HEK293 (cell line): ENCODE data around the gene CDK6.

ENCODE experiments used
- CTCF ChIA-PET: fragments of 350-600 bp; formaldehyde crosslinking; extraction: SDS; loops from one replicate; lab custom pipeline; 2021; ENCODE audit warnings: antibody characterized with exemption; lab: Yijun Ruan, JAX
- POLR2A ChIA-PET: fragments of 300-600 bp; formaldehyde crosslinking; extraction: SDS; loops from one replicate; lab custom pipeline; 2020; ENCODE audit warnings: antibody characterized with exemption, inconsistent platforms; lab: Yijun Ruan, JAX
- H3K27ac ChIP-seq: fragments of 200-500 bp; sonication (Bioruptor generic); 2 replicates; pipeline ENCODE4 v1.5.1; 2014; ENCODE audit warnings: low read depth, low read length, control low read depth, inconsistent platforms; ENCODE audit errors: extremely low read depth
- H3K36me3 ChIP-seq, 2 experiments: fragments of 200-500 bp in 1 of 2; sonication (Bioruptor generic) in 1 of 2; 1 replicate in 1 of 2; 2 replicates in 1 of 2; pipeline ENCODE4 v1.5.1; 2014 to 2017; ENCODE audit warnings: inconsistent platforms in 2 of 2, low read length in 2 of 2; ENCODE audit not compliant: control insufficient read depth in 2 of 2, insufficient read depth in 1 of 2
- H3K4me1 ChIP-seq: fragments of 200-500 bp; sonication (Bioruptor generic); 2 replicates; pipeline ENCODE4 v1.5.1; 2014; ENCODE audit warnings: mild to moderate bottlenecking, low read length, inconsistent platforms; ENCODE audit not compliant: control insufficient read depth, insufficient read depth
- H3K4me3 ChIP-seq: 2 replicates; pipeline ENCODE4 v1.5.1; 2011; ENCODE audit warnings: low read depth, mild to moderate bottlenecking, control low read depth, low read length, moderate library complexity
- H3K9me3 ChIP-seq: fragments of 200-500 bp; sonication (Bioruptor generic); 2 replicates; pipeline ENCODE4 v1.5.1; 2014; ENCODE audit warnings: low read depth, low read length, inconsistent platforms; ENCODE audit not compliant: control insufficient read depth, insufficient read depth
- HOXA7 ChIP-seq: sonication (generic); formaldehyde crosslinking; IDR thresholded peaks from 2 replicates; pipeline ENCODE4 v1.8.1; 2022; ENCODE audit warnings: missing genetic modification reagents, borderline replicate concordance
- PRDM1 ChIP-seq: fragments of 450-650 bp; formaldehyde crosslinking; IDR thresholded peaks from 2 replicates; pipeline ENCODE4; 2016; ENCODE audit warnings: missing biosample characterization, missing genetic modification characterization
- PRDM6 ChIP-seq: fragments of 450-650 bp; formaldehyde crosslinking; IDR thresholded peaks from 2 replicates; pipeline ENCODE4 v1.5.1; 2017; ENCODE audit warnings: missing biosample characterization, missing genetic modification characterization
- SP7 ChIP-seq: fragments of 450-650 bp; formaldehyde crosslinking; IDR thresholded peaks from 2 replicates; pipeline ENCODE4 v1.5.1; 2016; ENCODE audit warnings: missing biosample characterization, missing genetic modification characterization
- TRIM28 ChIP-seq: IDR thresholded peaks from 2 replicates; pipeline ENCODE4 v1.6.1; 2011; ENCODE audit warnings: low read length, control low read depth, borderline replicate concordance
- ZBTB17 ChIP-seq: fragments of 450-650 bp; formaldehyde crosslinking; IDR thresholded peaks from 2 replicates; pipeline ENCODE4 v1.5.1; 2016; ENCODE audit warnings: missing biosample characterization, missing genetic modification characterization
- ZBTB8A ChIP-seq: fragments of 450-650 bp; formaldehyde crosslinking; IDR thresholded peaks from 2 replicates; pipeline ENCODE4 v1.5.1; 2016; ENCODE audit warnings: missing biosample characterization, missing genetic modification characterization
- ZNF211 ChIP-seq: fragments of 450-650 bp; formaldehyde crosslinking; IDR thresholded peaks from 2 replicates; pipeline ENCODE4 v1.5.1; 2016; ENCODE audit warnings: low read depth, missing biosample characterization, missing genetic modification characterization
- ZNF394 ChIP-seq: fragments of 450-650 bp; formaldehyde crosslinking; IDR thresholded peaks from 2 replicates; pipeline ENCODE4 v1.5.1; 2016; ENCODE audit warnings: missing biosample characterization, missing genetic modification characterization, mild to moderate bottlenecking, moderate library complexity, borderline replicate concordance
- ZNF510 ChIP-seq: fragments of 450-650 bp; formaldehyde crosslinking; IDR thresholded peaks from 2 replicates; pipeline ENCODE4 v1.5.1; 2018; ENCODE audit warnings: mild to moderate bottlenecking, missing genetic modification characterization, missing biosample characterization; ENCODE audit not compliant: insufficient replicate concordance
- ZNF518A ChIP-seq: fragments of 450-650 bp; formaldehyde crosslinking; conservative IDR thresholded peaks from 2 replicates; pipeline ENCODE4 v1.5.1; 2016; ENCODE audit warnings: low read depth, missing biosample characterization, missing genetic modification characterization
- ZNF600 ChIP-seq: fragments of 450-650 bp; formaldehyde crosslinking; IDR thresholded peaks from 2 replicates; pipeline ENCODE4 v1.5.1; 2016; ENCODE audit warnings: missing biosample characterization, missing genetic modification characterization
- ZNF621 ChIP-seq: fragments of 450-650 bp; formaldehyde crosslinking; IDR thresholded peaks from 2 replicates; pipeline ENCODE4 v1.5.1; 2017; ENCODE audit warnings: missing biosample characterization, missing genetic modification characterization
- ZNF629 ChIP-seq: fragments of 450-650 bp; formaldehyde crosslinking; IDR thresholded peaks from 2 replicates; pipeline ENCODE4 v1.5.1; 2017; ENCODE audit warnings: missing biosample characterization, missing genetic modification characterization
- ZNF768 ChIP-seq: fragments of 450-650 bp; formaldehyde crosslinking; IDR thresholded peaks from 2 replicates; pipeline ENCODE4 v1.5.1; 2018; ENCODE audit warnings: missing biosample characterization, mild to moderate bottlenecking, missing genetic modification characterization
- ZNF777 ChIP-seq: fragments of 450-650 bp; formaldehyde crosslinking; IDR thresholded peaks from 2 replicates; pipeline ENCODE4 v1.5.1; 2017; ENCODE audit warnings: missing biosample characterization, missing genetic modification characterization, borderline replicate concordance
- ZXDB ChIP-seq: fragments of 450-650 bp; formaldehyde crosslinking; IDR thresholded peaks from 2 replicates; pipeline ENCODE4 v1.5.1; 2016; ENCODE audit warnings: missing biosample characterization, missing genetic modification characterization
- TF ChIP-seq, protein P1 (sequence below): fragments of 450-650 bp; formaldehyde crosslinking; IDR thresholded peaks from 2 replicates; pipeline ENCODE4 v1.5.0; 2017; ENCODE audit warnings: missing biosample characterization, missing genetic modification characterization, borderline replicate concordance
- TF ChIP-seq, protein P2 (sequence below): fragments of 450-650 bp; formaldehyde crosslinking; IDR thresholded peaks from 2 replicates; pipeline ENCODE4 v1.5.1; 2017; ENCODE audit warnings: missing biosample characterization, missing genetic modification characterization

The CDK6 gene

DNA sequence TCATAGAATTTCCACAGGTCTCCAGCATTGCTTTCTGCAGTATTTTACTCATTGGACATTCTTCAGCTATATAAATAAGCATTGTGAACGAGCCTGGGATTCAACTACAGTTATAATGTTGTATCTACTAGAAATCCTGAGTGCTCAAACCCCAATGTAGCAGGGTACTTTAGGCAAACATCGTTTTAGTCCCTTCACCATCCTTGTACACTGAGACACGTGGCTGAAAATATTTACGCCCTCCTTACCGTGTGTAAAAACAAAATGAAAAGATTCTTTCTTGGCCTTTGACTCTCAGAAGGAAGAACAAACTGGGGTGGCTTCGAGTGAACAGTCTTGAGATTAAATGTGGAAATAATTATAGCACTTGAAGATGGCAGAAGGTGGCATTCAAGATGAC lies 25.2 kb downstream of the CDK6 start:
- no peaks in the 10 kb centered on the region for H3K36me3 ChIP-seq
- no peaks in the 10 kb centered on the region for H3K9me3 ChIP-seq
- TF ChIP-seq, protein P1, sequence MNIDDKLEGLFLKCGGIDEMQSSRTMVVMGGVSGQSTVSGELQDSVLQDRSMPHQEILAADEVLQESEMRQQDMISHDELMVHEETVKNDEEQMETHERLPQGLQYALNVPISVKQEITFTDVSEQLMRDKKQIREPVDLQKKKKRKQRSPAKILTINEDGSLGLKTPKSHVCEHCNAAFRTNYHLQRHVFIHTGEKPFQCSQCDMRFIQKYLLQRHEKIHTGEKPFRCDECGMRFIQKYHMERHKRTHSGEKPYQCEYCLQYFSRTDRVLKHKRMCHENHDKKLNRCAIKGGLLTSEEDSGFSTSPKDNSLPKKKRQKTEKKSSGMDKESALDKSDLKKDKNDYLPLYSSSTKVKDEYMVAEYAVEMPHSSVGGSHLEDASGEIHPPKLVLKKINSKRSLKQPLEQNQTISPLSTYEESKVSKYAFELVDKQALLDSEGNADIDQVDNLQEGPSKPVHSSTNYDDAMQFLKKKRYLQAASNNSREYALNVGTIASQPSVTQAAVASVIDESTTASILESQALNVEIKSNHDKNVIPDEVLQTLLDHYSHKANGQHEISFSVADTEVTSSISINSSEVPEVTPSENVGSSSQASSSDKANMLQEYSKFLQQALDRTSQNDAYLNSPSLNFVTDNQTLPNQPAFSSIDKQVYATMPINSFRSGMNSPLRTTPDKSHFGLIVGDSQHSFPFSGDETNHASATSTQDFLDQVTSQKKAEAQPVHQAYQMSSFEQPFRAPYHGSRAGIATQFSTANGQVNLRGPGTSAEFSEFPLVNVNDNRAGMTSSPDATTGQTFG, result no peak
- TF ChIP-seq ZNF510 (tag by site-specific recombination), result peak; percentile 98
- peaks cover 7% of the 10 kb centered on the region for H3K4me1 ChIP-seq
- H3K4me3 ChIP-seq, result no peak overlapping the region
- ChIA-PET CTCF (no interaction called here), POLR2A (no interaction called here)
- H3K27ac ChIP-seq, result no peak overlapping the region

DNA sequence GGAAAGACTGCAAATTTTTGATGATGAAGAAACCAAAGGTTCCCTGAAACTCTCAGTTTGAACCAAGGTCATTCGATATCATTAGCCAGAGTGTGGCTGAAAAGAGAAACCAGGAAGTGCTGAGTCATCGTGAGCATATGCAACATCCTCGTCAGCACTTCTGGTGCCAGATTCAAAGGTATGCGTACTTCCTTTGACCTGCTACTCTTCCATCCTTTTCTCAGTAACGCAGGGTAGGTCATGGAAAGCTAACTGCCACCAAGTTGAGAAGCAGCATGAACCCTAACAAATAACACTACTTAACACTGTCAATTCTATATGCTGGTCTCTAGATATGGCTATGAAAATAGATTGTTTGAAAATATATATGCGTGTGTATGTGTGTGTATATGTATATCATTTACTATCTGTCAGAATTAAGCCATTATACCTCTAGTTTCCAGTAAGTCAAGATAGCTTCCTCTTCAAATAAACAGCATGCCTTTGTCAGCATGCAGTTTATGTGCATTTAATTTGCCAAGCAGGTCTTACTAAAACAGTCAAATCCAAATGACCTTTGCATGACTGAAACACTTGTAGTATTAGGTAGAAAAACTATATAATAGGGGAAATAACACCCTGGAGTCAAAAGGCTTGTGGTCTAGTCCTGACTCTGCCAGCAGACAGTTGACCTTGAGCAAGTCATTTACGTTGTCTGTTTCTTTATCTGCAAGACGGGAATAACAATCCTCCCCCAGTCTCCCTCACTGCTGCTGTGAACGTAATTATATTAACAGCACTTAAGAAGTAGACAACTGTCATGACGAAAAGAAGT lies 26.4 kb downstream of the CDK6 start:
- H3K4me3 ChIP-seq, result no peak overlapping the region
- CTCF ChIA-PET, result interaction anchor here (0.6 to 1.6 kb wide), 4 partner anchors 8 to 120 kb away, joined by 3 to 5 read pairs (median 4); no protein-coding TSS in a partner anchor

More for the DNA sequence above, 26.4 kb downstream of the CDK6 start:
- no peaks in the 10 kb centered on the region for H3K9me3 ChIP-seq
- no peaks in the 10 kb centered on the region for H3K36me3 ChIP-seq
- POLR2A ChIA-PET, result no interaction called here
- peaks cover 7% of the 10 kb centered on the region for H3K4me1 ChIP-seq
- TF ChIP-seq, protein P2, sequence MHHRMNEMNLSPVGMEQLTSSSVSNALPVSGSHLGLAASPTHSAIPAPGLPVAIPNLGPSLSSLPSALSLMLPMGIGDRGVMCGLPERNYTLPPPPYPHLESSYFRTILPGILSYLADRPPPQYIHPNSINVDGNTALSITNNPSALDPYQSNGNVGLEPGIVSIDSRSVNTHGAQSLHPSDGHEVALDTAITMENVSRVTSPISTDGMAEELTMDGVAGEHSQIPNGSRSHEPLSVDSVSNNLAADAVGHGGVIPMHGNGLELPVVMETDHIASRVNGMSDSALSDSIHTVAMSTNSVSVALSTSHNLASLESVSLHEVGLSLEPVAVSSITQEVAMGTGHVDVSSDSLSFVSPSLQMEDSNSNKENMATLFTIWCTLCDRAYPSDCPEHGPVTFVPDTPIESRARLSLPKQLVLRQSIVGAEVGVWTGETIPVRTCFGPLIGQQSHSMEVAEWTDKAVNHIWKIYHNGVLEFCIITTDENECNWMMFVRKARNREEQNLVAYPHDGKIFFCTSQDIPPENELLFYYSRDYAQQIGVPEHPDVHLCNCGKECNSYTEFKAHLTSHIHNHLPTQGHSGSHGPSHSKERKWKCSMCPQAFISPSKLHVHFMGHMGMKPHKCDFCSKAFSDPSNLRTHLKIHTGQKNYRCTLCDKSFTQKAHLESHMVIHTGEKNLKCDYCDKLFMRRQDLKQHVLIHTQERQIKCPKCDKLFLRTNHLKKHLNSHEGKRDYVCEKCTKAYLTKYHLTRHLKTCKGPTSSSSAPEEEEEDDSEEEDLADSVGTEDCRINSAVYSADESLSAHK (tag by site-specific recombination), result 0 out of 2 replicates have a peak, but pooled peaks have one; percentile 27
- TF ChIP-seq PRDM6 (tag by site-specific recombination), result 0 out of 2 replicates have a peak, but pooled peaks have one; percentile 17
- TF ChIP-seq ZBTB8A (tag by site-specific recombination), result 0 out of 2 replicates have a peak, but pooled peaks have one; percentile 27
- peak; percentile 48 for TF ChIP-seq TRIM28
- TF ChIP-seq ZNF600, result peak; percentile 38; the same call in 1 of the 2 replicates
- peak; percentile 57 for TF ChIP-seq ZBTB17 (tag by site-specific recombination)
- no peak for TF ChIP-seq ZNF621 (tag by site-specific recombination)
- peak; percentile 45; the same call in 1 of the 2 replicates for TF ChIP-seq ZXDB
- no peak for TF ChIP-seq HOXA7 (CRISPR knock-in tag)
- peak; percentile 52; the same call in 1 of the 2 replicates for TF ChIP-seq ZNF629
- no peak for TF ChIP-seq ZNF211 (tag by site-specific recombination)
- 0 out of 2 replicates have a peak, but pooled peaks have one; percentile 14 for TF ChIP-seq ZNF518A (tag by site-specific recombination)
- peak; percentile 80 for TF ChIP-seq PRDM1 (tag by site-specific recombination)
- no peak for TF ChIP-seq ZNF777
- peak; percentile 54 for TF ChIP-seq SP7 (tag by site-specific recombination)
- TF ChIP-seq ZNF394, result peak; percentile 52; the same call in 1 of the 2 replicates
- no peak for TF ChIP-seq ZNF768 (tag by site-specific recombination)
- no peak overlapping the region; the same call in 1 of the 2 replicates for H3K27ac ChIP-seq
